IMR-90 (cell line): ENCODE data around the gene HLA-DQA1. TPM values are rescaled to one million over a fixed set of nuclear protein-coding genes. Genes with fewer than 3 reads are reported as not detected.

Source experiments
- ATAC-seq: fragments of 200-7000 bp; cut with Tn5 transposase; 2 replicates; pipeline ENCODE4 v1.9.1; 2020; ENCODE audit warnings: low read depth, mild to moderate bottlenecking, moderate library complexity
- BruUV-seq: library from RNA; stranded (reverse); fragments of 400-500 nt; replicated peaks from 2 replicates; lab custom pipeline; 2021; lab: Mats Ljungman, UMichigan
- CTCF ChIA-PET: fragments of 300-600 bp; formaldehyde crosslinking; extraction: SDS; loops from one replicate; lab custom pipeline; 2021; ENCODE audit warnings: antibody characterized with exemption; lab: Yijun Ruan, JAX
- POLR2A ChIA-PET: fragments of 300-600 bp; sonication (Branson Sonifier 250); formaldehyde crosslinking; loops from one replicate; lab custom pipeline; 2022; ENCODE audit warnings: antibody characterized with exemption; ENCODE audit not compliant: unreplicated experiment; lab: Charles Lee
- DNase-seq: peaks from one replicate; pipeline ENCODE4 v3.0.0; 2013
- H2AFZ ChIP-seq: replicated peaks from 2 replicates; pipeline ENCODE3; 2013; ENCODE audit warnings: low read length, mild to moderate bottlenecking; ENCODE audit not compliant: poor library complexity
- H2AK5ac ChIP-seq: 2 replicates; pipeline ENCODE4 v1.6.1; 2013; ENCODE audit warnings: low read depth, low read length, inconsistent platforms
- H2AK9ac ChIP-seq: replicated peaks from 2 replicates; pipeline ENCODE3; 2013; ENCODE audit warnings: mild to moderate bottlenecking, low read depth, low read length, moderate library complexity; ENCODE audit not compliant: poor library complexity
- H2BK120ac ChIP-seq: 2 replicates; pipeline ENCODE4 v1.6.1; 2013; ENCODE audit warnings: low read depth, low read length, inconsistent platforms
- H2BK15ac ChIP-seq: 3 replicates; pipeline ENCODE4 v1.6.1; 2013; ENCODE audit warnings: low read depth, low read length, inconsistent platforms
- H2BK20ac ChIP-seq: 2 replicates; pipeline ENCODE4 v1.6.1; 2013; ENCODE audit warnings: low read depth, mild to moderate bottlenecking, inconsistent platforms, low read length, moderate library complexity
- H2BK5ac ChIP-seq: 2 replicates; pipeline ENCODE4 v1.6.1; 2013; ENCODE audit warnings: mild to moderate bottlenecking, low read depth, low read length, inconsistent platforms; ENCODE audit not compliant: poor library complexity, severe bottlenecking
- H3K14ac ChIP-seq: replicated peaks from 2 replicates; pipeline ENCODE4 v1.6.1; 2013; ENCODE audit warnings: low read depth, low read length, inconsistent platforms
- H3K18ac ChIP-seq: 2 replicates; pipeline ENCODE4 v1.6.1; 2013; ENCODE audit warnings: low read depth, low read length, control low read depth
- H3K23ac ChIP-seq: 2 replicates; pipeline ENCODE4 v1.6.1; 2013; ENCODE audit warnings: low read depth, low read length, inconsistent platforms
- H3K27ac ChIP-seq: 2 replicates; pipeline ENCODE4 v1.5.1; 2013; ENCODE audit warnings: mild to moderate bottlenecking, control low read depth, low read length; ENCODE audit not compliant: insufficient read depth
- H3K27me3 ChIP-seq: 2 replicates; pipeline ENCODE4 v1.6.1; 2013; ENCODE audit warnings: low read length; ENCODE audit not compliant: control insufficient read depth, insufficient read depth
- H3K36me3 ChIP-seq: 2 replicates; pipeline ENCODE4 v1.6.1; 2013; ENCODE audit warnings: low read length, mixed read lengths; ENCODE audit not compliant: control insufficient read depth, insufficient read depth
- H3K4ac ChIP-seq: 2 replicates; pipeline ENCODE4 v1.6.1; 2013; ENCODE audit warnings: low read depth, low read length, inconsistent platforms
- H3K4me1 ChIP-seq: 2 replicates; pipeline ENCODE4 v1.6.1; 2013; ENCODE audit warnings: low read length, mixed read lengths; ENCODE audit not compliant: control insufficient read depth, insufficient read depth
- H3K4me2 ChIP-seq: 2 replicates; pipeline ENCODE4 v1.6.1; 2013; ENCODE audit warnings: low read depth, mild to moderate bottlenecking, control low read depth, low read length, moderate library complexity
- H3K4me3 ChIP-seq: 2 replicates; pipeline ENCODE4 v1.5.1; 2013; ENCODE audit warnings: low read depth, mild to moderate bottlenecking, control low read depth, low read length, moderate library complexity; ENCODE audit not compliant: insufficient read depth
- H3K56ac ChIP-seq: 2 replicates; pipeline ENCODE4 v1.6.1; 2013; ENCODE audit warnings: low read length, inconsistent platforms; ENCODE audit not compliant: insufficient read depth; ENCODE audit errors: extremely low read depth
- H3K79me1 ChIP-seq, 2 experiments: 2 replicates each; pipeline ENCODE4 v1.6.1; 2013; ENCODE audit warnings: low read length in 2 of 2, inconsistent platforms in 1 of 2, low read depth in 1 of 2
- H3K9ac ChIP-seq: 2 replicates; pipeline ENCODE4 v1.6.1; 2013; ENCODE audit warnings: low read depth, low read length, control low read depth
- H3K9me1 ChIP-seq: 2 replicates; pipeline ENCODE4 v1.6.1; 2013; ENCODE audit warnings: low read length, inconsistent platforms; ENCODE audit not compliant: insufficient read depth
- H3K9me3 ChIP-seq: 2 replicates; pipeline ENCODE4 v1.6.1; 2013; ENCODE audit warnings: low read length; ENCODE audit not compliant: control insufficient read depth, insufficient read depth
- H4K20me1 ChIP-seq: 2 replicates; pipeline ENCODE4 v1.6.1; 2013; ENCODE audit warnings: low read length, inconsistent platforms; ENCODE audit not compliant: insufficient read depth
- H4K5ac ChIP-seq: 2 replicates; pipeline ENCODE4 v1.6.1; 2013; ENCODE audit warnings: mild to moderate bottlenecking, low read depth, low read length, control low read depth
- H4K8ac ChIP-seq, 2 experiments: 2 replicates each; pipeline ENCODE4 v1.6.1; 2013; ENCODE audit warnings: low read depth in 2 of 2, low read length in 2 of 2, control low read depth in 1 of 2, inconsistent platforms in 1 of 2
- H4K91ac ChIP-seq: 2 replicates; pipeline ENCODE4 v1.6.1; 2013; ENCODE audit warnings: low read depth, low read length, inconsistent platforms; ENCODE audit not compliant: insufficient read depth
- CEBPB ChIP-seq: IDR thresholded peaks from 2 replicates; pipeline ENCODE4 v1.6.1; 2012; ENCODE audit warnings: low read depth, low read length, improper control_type of control experiment
- NFE2L2 ChIP-seq: fragments of 150-350 bp; IDR thresholded peaks from 2 replicates; pipeline ENCODE4 v1.6.1; 2016; ENCODE audit warnings: low read depth, mild to moderate bottlenecking, low read length
- POLR2A ChIP-seq: IDR thresholded peaks from 2 replicates; pipeline ENCODE4 v1.6.1; 2012; ENCODE audit warnings: mild to moderate bottlenecking, low read depth, low read length
- RFX5 ChIP-seq: IDR thresholded peaks from 2 replicates; pipeline ENCODE4 v1.8.0; 2012; ENCODE audit warnings: low read depth, mild to moderate bottlenecking, low read length, moderate library complexity
- WGBS, 2 experiments: methylation state at CpG; one replicate each; pipeline versions ENCODE4 v1.1.5 to v1.1.7; 2013; ENCODE audit warnings: missing lambda C conversion rate in 2 of 2; ENCODE audit not compliant: insufficient read length in 1 of 2; ENCODE audit errors: extremely low coverage in 2 of 2; 5-methylcytosine and 5-hydroxymethylcytosine counted together
- dilution Hi-C: fragments of 300-500 bp; cut with HindIII; formaldehyde crosslinking; loops from one replicate; pipeline ENCODE4 v1.14.3; 2018; ENCODE audit warnings: low sequenced_read_pairs; ENCODE audit not compliant: unreplicated experiment
- in situ Hi-C: fragments of 300-500 bp; cut with MboI; formaldehyde crosslinking; loops from 3 replicates; pipeline ENCODE4 v1.14.3; 2019; ENCODE audit warnings: low sequenced_read_pairs, inconsistent platforms, mixed read lengths
- intact Hi-C: fragments of 100-400 bp; cut with micrococcal nuclease; formaldehyde crosslinking; loops from 2 replicates; pipeline ENCODE4 v1.10.0; 2022
- polyA plus RNA-seq, 3 experiments: library from polyadenylated mRNA; depleted of rRNA; stranded (reverse); fragments of >200 nt; gene quantifications; 2 replicates each; pipeline ENCODE4 v1.2.3, GENCODE V29; 2012; ENCODE audit warnings: low replicate concordance in 1 of 3
- total RNA-seq: library from RNA; depleted of rRNA; stranded (reverse); fragments of >200 nt; gene quantifications from 2 replicates; pipeline ENCODE4 v1.2.3, GENCODE V29; 2012

The HLA-DQA1 gene
- total and polyA plus RNA-seq, 2 of the 4 experiments (the other 2 are of a cell fraction), result not detected

- Histone ChIP-seq H2AK9ac (no peak within 1 kb of the TSS), H3K4me3 (no peak within 1 kb of the TSS), H2AFZ (no peak within 1 kb of the TSS), H3K27me3 (no peaks in the 10 kb centered on the region), H3K79me1 (no peaks in the 10 kb centered on the region), H3K9me3 (no peaks in the 10 kb centered on the region), H4K20me1 (no peaks in the 10 kb centered on the region), H2BK5ac (no peak within 1 kb of the TSS), H3K36me3 (no peaks in the 10 kb centered on the region), H3K23ac (no peak within 1 kb of the TSS), H3K14ac (no peak within 1 kb of the TSS), H3K4me2 (no peak within 1 kb of the TSS), H3K4me1 (no peaks in the 10 kb centered on the region), H3K27ac (no peak within 1 kb of the TSS), H3K18ac (no peak within 1 kb of the TSS), H4K5ac (no peak within 1 kb of the TSS), H3K9ac (no peak within 1 kb of the TSS), H2BK20ac (no peak within 1 kb of the TSS), H3K4ac (no peak within 1 kb of the TSS), H3K56ac (no peak within 1 kb of the TSS), H3K9me1 (no peaks in the 10 kb centered on the region), H2BK15ac (no peak within 1 kb of the TSS), H2BK120ac (no peak within 1 kb of the TSS), H4K8ac (no peak within 1 kb of the TSS), H4K91ac (no peak within 1 kb of the TSS), H2AK5ac (no peak within 1 kb of the TSS)
- no peak for ATAC-seq
- CTCF ChIA-PET, result no interaction called here
- POLR2A ChIA-PET, result no interaction called here
- intact Hi-C loops (loop anchor here (10.0 kb wide), 1 partner anchor 198 kb away; no protein-coding TSS in a partner anchor), in situ Hi-C loops (no loop called here), dilution Hi-C loops (no loop called here)
- peak; percentile 80 for TF ChIP-seq RFX5
- TF ChIP-seq POLR2A, result no peak
- no peak for TF ChIP-seq CEBPB
- TF ChIP-seq NFE2L2, result no peak
- DNase-seq, result no peak
- BruUV-seq, result no TSS peak
- 10% methylated on average over 2 of the region's 16 CpGs; no CpG with 5 or more reads in 1 of the 2 experiments for WGBS, 2 experiments
Measured at GRCh38 chr6:32666420-32667300, 29.5 kb downstream of the HLA-DQA1 start, which contains the start of gene HLA-DQB1. HLA-DQB1 (minus strand) TSS chr6:32666657; CDS start chr6:32666607, 50 bp downstream.
